ENCODE results near the gene MYH16. TPM values are rescaled to one million over a fixed set of nuclear protein-coding genes. Genes with fewer than 3 reads are reported as not detected.
"Not testable (repeated sequence)": the region's sequence is repeated elsewhere in the genome, so short reads cannot be mapped to it uniquely, and the experiment has no call there.

MYH16 gene
- 0.09 TPM in 1 of 3 replicates, not detected in the others for total RNA-seq

DNA sequence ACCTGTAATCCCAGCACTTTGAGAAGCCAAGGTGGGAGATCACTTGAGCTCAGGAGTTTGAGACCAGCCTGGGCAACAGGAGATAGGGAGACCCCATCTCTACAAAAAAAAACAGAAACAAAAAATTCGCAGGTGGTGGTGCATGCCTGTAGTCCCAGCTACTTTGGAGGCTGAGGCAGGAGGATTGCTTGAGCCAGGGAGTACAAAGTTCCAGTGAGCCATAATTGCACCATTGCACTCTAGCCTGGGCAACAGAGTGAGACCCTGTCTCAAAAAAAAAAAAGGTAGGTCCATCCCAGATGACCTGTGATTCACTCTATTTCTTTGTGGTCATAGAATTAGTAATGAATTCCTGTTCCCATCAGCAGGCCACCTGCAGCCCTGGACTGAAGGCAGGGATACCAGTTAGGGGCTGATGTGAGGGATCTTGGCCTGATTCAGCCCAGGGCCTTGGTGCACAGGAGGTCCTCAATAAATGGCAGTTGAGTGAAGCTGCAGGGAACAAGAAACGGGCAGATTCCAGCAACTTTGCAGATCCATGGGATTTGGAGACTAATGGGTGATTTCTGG lies at the start of gene MYH16:
Gene MYH16, plus strand, starts transcription at position 364 of the 570 bp plus-strand sequence.
- H3K36me3 Mint-ChIP-seq = no peaks in the 10 kb centered on the region
- H3K27ac Mint-ChIP-seq = no peak within 1 kb of the TSS
- DNase-seq (ENCODE audit: low spot score in 2 of 2, unreplicated experiment in 2 of 2) = no peak
- no peaks in the 10 kb centered on the region for H3K27me3 Mint-ChIP-seq (ENCODE audit: low read depth)
- no peak within 1 kb of the TSS for H3K4me3 Mint-ChIP-seq
- no peak for TF ChIP-seq CTCF (IDR thresholded peaks at IDR 0.05; ENCODE audit: unreplicated experiment)
- no peaks in the 10 kb centered on the region for H3K9me3 Mint-ChIP-seq
- no peaks in the 10 kb centered on the region for H3K4me1 Mint-ChIP-seq

GRCh38 chr7:99224263-99224898 lies 48.3 kb upstream of the MYH16 start:
- not testable (repeated sequence) for H3K4me1 Mint-ChIP-seq

DNA sequence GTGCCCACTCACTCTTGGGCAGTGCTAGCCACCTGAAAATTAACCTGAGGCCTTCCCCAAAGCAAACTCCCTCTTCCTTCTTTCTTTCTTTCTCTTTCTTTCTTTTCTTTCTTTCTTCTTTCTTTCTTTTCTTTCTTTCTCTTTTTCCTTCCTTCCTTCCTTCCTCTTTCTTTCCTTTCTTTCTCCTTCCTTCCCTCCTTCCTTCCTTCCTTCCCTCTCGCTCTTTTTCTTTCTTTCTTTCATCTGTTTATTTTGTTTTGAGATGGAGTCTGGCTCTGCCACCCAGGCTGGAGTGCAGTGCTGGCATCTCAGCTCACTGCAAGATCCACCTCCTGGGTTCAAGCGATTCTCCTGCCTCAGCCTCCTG lies 47.8 kb upstream of the MYH16 start:
- Mint-ChIP-seq H3K27ac (no peak overlapping the region), H3K4me1 (no peaks in the 10 kb centered on the region), H3K27me3 (ENCODE audit: low read depth) (no peaks in the 10 kb centered on the region), H3K9me3 (no peaks in the 10 kb centered on the region), H3K36me3 (no peaks in the 10 kb centered on the region), H3K4me3 (no peak overlapping the region)
- DNase-seq (ENCODE audit: low spot score in 2 of 2, unreplicated experiment in 2 of 2) = no peak
- no peak for TF ChIP-seq CTCF (IDR thresholded peaks at IDR 0.05; ENCODE audit: unreplicated experiment)

More at GRCh38 chr7:99224263-99224898, 48.3 kb upstream of the MYH16 start:
- not testable (repeated sequence) for DNase-seq (ENCODE audit: low spot score in 2 of 2, unreplicated experiment in 2 of 2); H3K9me3 Mint-ChIP-seq; H3K27ac Mint-ChIP-seq; H3K4me3 Mint-ChIP-seq; H3K27me3 Mint-ChIP-seq (ENCODE audit: low read depth); H3K36me3 Mint-ChIP-seq

DNA sequence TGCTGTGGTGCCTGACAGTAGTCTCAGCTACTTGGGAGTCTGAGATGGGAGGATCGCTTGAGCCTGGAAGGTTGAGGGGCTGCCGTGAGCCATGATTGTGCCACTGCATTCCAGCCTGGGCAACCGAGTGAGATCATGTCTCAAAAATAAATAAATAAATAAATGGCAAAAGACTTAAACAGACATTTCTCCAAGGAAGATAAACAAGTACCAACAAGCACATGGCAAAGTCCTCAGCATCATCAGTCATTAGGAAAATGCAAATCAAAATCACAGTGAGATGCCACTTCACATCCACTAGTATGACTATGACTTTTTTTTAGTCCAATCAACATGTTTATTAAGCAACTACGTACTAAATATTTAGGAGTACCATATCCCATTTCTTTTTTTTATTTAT lies 43.4 kb upstream of the MYH16 start:
- no peak for DNase-seq (ENCODE audit: low spot score in 2 of 2, unreplicated experiment in 2 of 2)
- Mint-ChIP-seq H3K27ac (no peak overlapping the region), H3K36me3 (no peaks in the 10 kb centered on the region), H3K9me3 (peaks cover 3% of the 10 kb centered on the region), H3K4me3 (no peak overlapping the region), H3K27me3 (ENCODE audit: low read depth) (no peaks in the 10 kb centered on the region), H3K4me1 (no peaks in the 10 kb centered on the region)
- no peak for TF ChIP-seq CTCF (IDR thresholded peaks at IDR 0.05; ENCODE audit: unreplicated experiment)

DNA sequence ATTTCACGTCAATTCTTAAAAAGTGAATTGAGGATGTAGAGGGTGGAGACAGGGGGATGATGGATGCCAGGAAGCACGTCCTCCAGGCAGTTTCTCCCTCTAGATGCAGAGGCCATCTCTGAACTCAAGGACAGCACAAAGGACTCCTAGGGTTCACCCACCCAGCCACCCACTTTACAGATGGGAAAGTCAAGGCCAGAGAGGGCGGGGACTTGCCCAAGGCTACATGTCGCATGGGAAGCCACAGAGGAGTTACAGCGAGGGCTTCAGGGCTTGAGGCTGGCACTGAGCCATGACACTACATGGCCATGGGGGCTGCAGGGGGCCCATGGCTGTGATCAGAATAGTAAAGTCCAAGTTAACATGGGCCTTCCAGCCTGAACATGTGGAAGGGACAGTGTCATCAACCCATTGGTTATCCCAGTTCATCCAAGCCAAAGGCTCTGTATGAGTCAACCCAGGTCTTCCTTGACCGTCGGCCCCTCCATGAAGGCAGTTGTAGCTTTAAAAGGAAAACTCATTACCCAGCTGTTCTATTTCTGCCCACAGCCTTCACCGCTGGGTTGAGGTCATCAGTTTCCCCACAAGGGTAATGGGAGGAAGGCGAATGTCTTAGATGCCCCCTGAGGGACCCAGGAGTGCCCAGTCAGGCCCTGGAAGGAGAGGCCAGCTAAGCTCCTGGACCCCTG lies 40.4 kb upstream of the MYH16 start:
- TF ChIP-seq CTCF (IDR thresholded peaks at IDR 0.05; ENCODE audit: unreplicated experiment) = no peak
- no peak overlapping the region for H3K27ac Mint-ChIP-seq
- H3K4me1 Mint-ChIP-seq = no peaks in the 10 kb centered on the region
- no peak for DNase-seq (ENCODE audit: low spot score in 2 of 2, unreplicated experiment in 2 of 2)
- no peak overlapping the region for H3K4me3 Mint-ChIP-seq
- H3K27me3 Mint-ChIP-seq (ENCODE audit: low read depth) = no peaks in the 10 kb centered on the region
- H3K36me3 Mint-ChIP-seq = no peaks in the 10 kb centered on the region
- peaks cover 6% of the 10 kb centered on the region for H3K9me3 Mint-ChIP-seq

DNA sequence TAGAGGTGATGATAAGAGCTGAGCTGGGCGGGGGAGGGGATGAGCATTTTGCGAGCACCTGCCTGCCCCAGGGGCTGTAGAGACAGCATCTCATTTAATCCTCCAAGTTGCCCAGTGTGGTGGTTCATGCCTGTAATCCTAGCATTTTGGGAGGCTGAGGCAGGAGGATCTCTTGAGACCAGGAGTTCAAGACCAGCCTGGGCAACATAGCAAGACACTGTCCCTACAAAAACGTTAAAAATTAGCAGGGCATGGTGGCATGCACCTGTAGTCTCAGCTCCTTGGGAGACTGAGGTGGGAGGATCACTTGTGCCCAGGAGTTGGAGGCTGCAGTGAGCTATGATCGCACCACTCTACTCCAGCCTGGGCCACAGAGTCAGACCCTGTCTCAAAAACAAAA lies 39.7 kb upstream of the MYH16 start:
- H3K27me3 Mint-ChIP-seq (ENCODE audit: low read depth); H3K36me3 Mint-ChIP-seq; H3K27ac Mint-ChIP-seq; H3K4me3 Mint-ChIP-seq; DNase-seq (ENCODE audit: low spot score in 2 of 2, unreplicated experiment in 2 of 2); H3K4me1 Mint-ChIP-seq; H3K9me3 Mint-ChIP-seq: not testable (repeated sequence)

All from mesothelial cell of epicardium (in vitro differentiated cells).